ENCODE results near the gene H19. TPM values are rescaled to one million over a fixed set of nuclear protein-coding genes. Genes with fewer than 3 reads are reported as not detected.

Gene H19
- total and polyA plus RNA-seq, 4 donors = 194 to 16,780 (median 332) TPM

GRCh38 chr11:1989953-1990352 is 7.7 kb downstream of the H19 start:
- H3K36me3 ChIP-seq (ENCODE audit: control insufficient read depth in 4 of 4, insufficient read depth in 3 of 4, low read depth in 1 of 4, low read length in 3 of 4) = no peaks in the 10 kb centered on the region
- no peak for TF ChIP-seq JUND (IDR thresholded peaks at IDR 0.05)
- H3K9me3 ChIP-seq (ENCODE audit: control insufficient read depth in 4 of 4, low read length in 3 of 4) = no peaks in the 10 kb centered on the region
- H3K27ac ChIP-seq (ENCODE audit: low read depth in 1 of 2, low read length in 2 of 2) = no peak overlapping the region
- no peak overlapping the region for H3K4me3 ChIP-seq (ENCODE audit: low read depth in 1 of 3, low read length in 3 of 3)
- no peaks in the 10 kb centered on the region for H3K27me3 ChIP-seq (ENCODE audit: control insufficient read depth in 4 of 4, insufficient read depth in 4 of 4, low read length in 3 of 4)
- WGBS = no CpG with 5 or more reads among the region's 15 CpGs
- H3K4me1 ChIP-seq (ENCODE audit: control insufficient read depth in 4 of 4, insufficient read depth in 4 of 4, low read length in 3 of 4) = no peaks in the 10 kb centered on the region
- H3K9ac ChIP-seq (ENCODE audit: low read depth in 1 of 2, low read length in 2 of 2) = no peak overlapping the region
- no peak for DNase-seq (ENCODE audit: low spot score)

- H3K9ac ChIP-seq (ENCODE audit: low read depth in 1 of 2, low read length in 2 of 2) = no peak overlapping the region
- TF ChIP-seq RAD21 (IDR thresholded peaks at IDR 0.05) = no peak
- no peak for TF ChIP-seq YY1 (IDR thresholded peaks at IDR 0.05)
- TF ChIP-seq ATF3 (IDR thresholded peaks at IDR 0.05) = no peak
- H3K4me1 ChIP-seq (ENCODE audit: control insufficient read depth in 4 of 4, insufficient read depth in 4 of 4, low read length in 3 of 4) = no peaks in the 10 kb centered on the region
- no peak overlapping the region for H3K4me3 ChIP-seq (ENCODE audit: low read depth in 1 of 3, low read length in 3 of 3)
- no peaks in the 10 kb centered on the region for H3K36me3 ChIP-seq (ENCODE audit: control insufficient read depth in 4 of 4, insufficient read depth in 3 of 4, low read depth in 1 of 4, low read length in 3 of 4)
- 78% methylated on average over 15 of the region's 24 CpGs for WGBS
- no peak overlapping the region for H3K27ac ChIP-seq (ENCODE audit: low read depth in 1 of 2, low read length in 2 of 2)
- no peaks in the 10 kb centered on the region for H3K27me3 ChIP-seq (ENCODE audit: control insufficient read depth in 4 of 4, insufficient read depth in 4 of 4, low read length in 3 of 4)
- DNase-seq (ENCODE audit: low spot score) = peak; percentile 35
- no peaks in the 10 kb centered on the region for H3K9me3 ChIP-seq (ENCODE audit: control insufficient read depth in 4 of 4, low read length in 3 of 4)
Observed at GRCh38 chr11:1988667-1989317, 8.8 kb downstream of the H19 start.

DNA sequence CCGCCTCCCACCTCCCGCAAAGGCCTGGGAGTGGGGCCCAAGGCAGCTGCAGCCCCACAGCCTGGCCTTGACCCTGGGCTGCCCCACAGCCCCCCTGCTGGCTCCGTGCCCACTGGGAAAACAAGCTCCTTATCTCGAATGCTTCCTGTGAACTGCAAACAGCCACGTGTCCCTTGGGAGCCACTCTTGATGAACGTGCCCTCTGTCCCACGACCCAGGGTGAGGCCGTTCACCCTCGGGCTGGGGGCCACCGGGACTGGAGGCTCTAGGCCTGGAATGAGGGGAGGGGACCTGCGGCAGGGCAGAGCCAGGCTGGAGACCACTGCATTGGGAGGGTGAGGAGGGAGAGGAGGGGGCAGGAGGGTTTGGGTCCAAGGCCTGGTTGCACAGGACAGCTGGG is 9.5 kb downstream of the H19 start:
- TF ChIP-seq YY1 (IDR thresholded peaks at IDR 0.05) (no peak), FOXA1 (IDR thresholded peaks at IDR 0.05) (no peak), HNF4G (IDR thresholded peaks at IDR 0.05) (no peak), TAF1 (conservative IDR thresholded peaks at IDR 0.05) (no peak), JUND (IDR thresholded peaks at IDR 0.05) (no peak), EGR1 (IDR thresholded peaks at IDR 0.05; ENCODE audit: low read depth in 2 of 2) (no peak), RAD21 (IDR thresholded peaks at IDR 0.05) (no peak), CTCF (IDR thresholded peaks at IDR 0.05; ENCODE audit: low read depth, low read length, missing input control) (no peak), FOXA2 (IDR thresholded peaks at IDR 0.05) (no peak)
- TF ChIP-seq, protein P1, sequence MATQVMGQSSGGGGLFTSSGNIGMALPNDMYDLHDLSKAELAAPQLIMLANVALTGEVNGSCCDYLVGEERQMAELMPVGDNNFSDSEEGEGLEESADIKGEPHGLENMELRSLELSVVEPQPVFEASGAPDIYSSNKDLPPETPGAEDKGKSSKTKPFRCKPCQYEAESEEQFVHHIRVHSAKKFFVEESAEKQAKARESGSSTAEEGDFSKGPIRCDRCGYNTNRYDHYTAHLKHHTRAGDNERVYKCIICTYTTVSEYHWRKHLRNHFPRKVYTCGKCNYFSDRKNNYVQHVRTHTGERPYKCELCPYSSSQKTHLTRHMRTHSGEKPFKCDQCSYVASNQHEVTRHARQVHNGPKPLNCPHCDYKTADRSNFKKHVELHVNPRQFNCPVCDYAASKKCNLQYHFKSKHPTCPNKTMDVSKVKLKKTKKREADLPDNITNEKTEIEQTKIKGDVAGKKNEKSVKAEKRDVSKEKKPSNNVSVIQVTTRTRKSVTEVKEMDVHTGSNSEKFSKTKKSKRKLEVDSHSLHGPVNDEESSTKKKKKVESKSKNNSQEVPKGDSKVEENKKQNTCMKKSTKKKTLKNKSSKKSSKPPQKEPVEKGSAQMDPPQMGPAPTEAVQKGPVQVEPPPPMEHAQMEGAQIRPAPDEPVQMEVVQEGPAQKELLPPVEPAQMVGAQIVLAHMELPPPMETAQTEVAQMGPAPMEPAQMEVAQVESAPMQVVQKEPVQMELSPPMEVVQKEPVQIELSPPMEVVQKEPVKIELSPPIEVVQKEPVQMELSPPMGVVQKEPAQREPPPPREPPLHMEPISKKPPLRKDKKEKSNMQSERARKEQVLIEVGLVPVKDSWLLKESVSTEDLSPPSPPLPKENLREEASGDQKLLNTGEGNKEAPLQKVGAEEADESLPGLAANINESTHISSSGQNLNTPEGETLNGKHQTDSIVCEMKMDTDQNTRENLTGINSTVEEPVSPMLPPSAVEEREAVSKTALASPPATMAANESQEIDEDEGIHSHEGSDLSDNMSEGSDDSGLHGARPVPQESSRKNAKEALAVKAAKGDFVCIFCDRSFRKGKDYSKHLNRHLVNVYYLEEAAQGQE (IDR thresholded peaks at IDR 0.05) = no peak
- TF ChIP-seq, protein P2, sequence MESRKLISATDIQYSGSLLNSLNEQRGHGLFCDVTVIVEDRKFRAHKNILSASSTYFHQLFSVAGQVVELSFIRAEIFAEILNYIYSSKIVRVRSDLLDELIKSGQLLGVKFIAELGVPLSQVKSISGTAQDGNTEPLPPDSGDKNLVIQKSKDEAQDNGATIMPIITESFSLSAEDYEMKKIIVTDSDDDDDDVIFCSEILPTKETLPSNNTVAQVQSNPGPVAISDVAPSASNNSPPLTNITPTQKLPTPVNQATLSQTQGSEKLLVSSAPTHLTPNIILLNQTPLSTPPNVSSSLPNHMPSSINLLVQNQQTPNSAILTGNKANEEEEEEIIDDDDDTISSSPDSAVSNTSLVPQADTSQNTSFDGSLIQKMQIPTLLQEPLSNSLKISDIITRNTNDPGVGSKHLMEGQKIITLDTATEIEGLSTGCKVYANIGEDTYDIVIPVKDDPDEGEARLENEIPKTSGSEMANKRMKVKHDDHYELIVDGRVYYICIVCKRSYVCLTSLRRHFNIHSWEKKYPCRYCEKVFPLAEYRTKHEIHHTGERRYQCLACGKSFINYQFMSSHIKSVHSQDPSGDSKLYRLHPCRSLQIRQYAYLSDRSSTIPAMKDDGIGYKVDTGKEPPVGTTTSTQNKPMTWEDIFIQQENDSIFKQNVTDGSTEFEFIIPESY (IDR thresholded peaks at IDR 0.05) = no peak
- no peak for DNase-seq (ENCODE audit: low spot score)
- H3K9me3 ChIP-seq (ENCODE audit: control insufficient read depth in 4 of 4, low read length in 3 of 4) = no peaks in the 10 kb centered on the region
- H3K4me3 ChIP-seq (ENCODE audit: low read depth in 1 of 3, low read length in 3 of 3) = no peak overlapping the region
- no peaks in the 10 kb centered on the region for H3K4me1 ChIP-seq (ENCODE audit: control insufficient read depth in 4 of 4, insufficient read depth in 4 of 4, low read length in 3 of 4)
- no peak overlapping the region for H3K9ac ChIP-seq (ENCODE audit: low read depth in 1 of 2, low read length in 2 of 2)
- H3K27me3 ChIP-seq (ENCODE audit: control insufficient read depth in 4 of 4, insufficient read depth in 4 of 4, low read length in 3 of 4) = no peaks in the 10 kb centered on the region
- no peaks in the 10 kb centered on the region for H3K36me3 ChIP-seq (ENCODE audit: control insufficient read depth in 4 of 4, insufficient read depth in 3 of 4, low read depth in 1 of 4, low read length in 3 of 4)
- WGBS = no CpG with 5 or more reads among the region's 11 CpGs
- no peak overlapping the region for H3K27ac ChIP-seq (ENCODE audit: low read depth in 1 of 2, low read length in 2 of 2)
